Upper lobe of left lung (tissue), 4 donors: ENCODE results near the gene FBH1.

Experiments
- CTCF ChIP-seq, 6 experiments: fragments of 450-650 bp in 4 of 6; fragments of 200-600 bp in 2 of 6; sonication (generic) in 2 of 6; IDR thresholded peaks; one replicate each; pipeline ENCODE4 v1.5.1; 2016 to 2019; ENCODE audit warnings: antibody characterized with exemption in 6 of 6
- POLR2A ChIP-seq, 4 donors: fragments of 450-650 bp; IDR thresholded peaks; one replicate each; pipeline ENCODE4 v1.5.1; 2016 to 2017; ENCODE audit warnings: antibody characterized with exemption in 4 of 4, mild to moderate bottlenecking in 2 of 4
- POLR2AphosphoS5 ChIP-seq, 2 donors: sonication (generic); formaldehyde crosslinking; IDR thresholded peaks; one replicate each; pipeline ENCODE4 v1.5.1; 2017; ENCODE audit warnings: antibody characterized with exemption in 2 of 2

GRCh38 chr10:5869156-5869555 lies 20.9 kb upstream of the FBH1 start:
- no peak for TF ChIP-seq CTCF (IDR thresholded peaks at IDR 0.05)
- TF ChIP-seq POLR2A (IDR thresholded peaks at IDR 0.05) = no peak
- TF ChIP-seq POLR2AphosphoS5 (IDR thresholded peaks at IDR 0.05) = no peak
